Endodermal cell (in vitro differentiated cells): ENCODE data around the gene DYNLRB2. TPM values are rescaled to one million over a fixed set of nuclear protein-coding genes. Genes with fewer than 3 reads are reported as not detected.

ENCODE experiments used
- DNase-seq: peaks from one replicate; pipeline ENCODE4 v3.0.0-alpha.2; 2017
- H3K27ac ChIP-seq: 2 replicates; pipeline ENCODE4 v1.5.1; 2013; ENCODE audit warnings: mild to moderate bottlenecking, low read depth, low read length, moderate library complexity
- H3K27me3 ChIP-seq: 2 replicates; pipeline ENCODE4 v1.6.1; 2013; ENCODE audit warnings: mild to moderate bottlenecking, low read length, moderate library complexity; ENCODE audit not compliant: insufficient read depth, control insufficient read depth, poor library complexity, severe bottlenecking
- H3K36me3 ChIP-seq: 2 replicates; pipeline ENCODE4 v1.7.0; 2013; ENCODE audit warnings: mild to moderate bottlenecking, low read length, moderate library complexity; ENCODE audit not compliant: control insufficient read depth, insufficient read depth
- H3K4me1 ChIP-seq: one replicate; pipeline ENCODE4 v1.7.0; 2013; ENCODE audit warnings: low read length; ENCODE audit not compliant: control insufficient read depth, insufficient read depth
- H3K4me3 ChIP-seq: 2 replicates; pipeline ENCODE4 v1.5.1; 2013; ENCODE audit warnings: mild to moderate bottlenecking, low read length, moderate library complexity
- H3K9ac ChIP-seq: 2 replicates; pipeline ENCODE4 v1.6.1; 2013; ENCODE audit warnings: mild to moderate bottlenecking, low read length, moderate library complexity; ENCODE audit not compliant: poor library complexity, severe bottlenecking; ENCODE audit errors: extremely low read depth
- H3K9me3 ChIP-seq: 2 replicates; pipeline ENCODE4 v1.6.1; 2013; ENCODE audit warnings: mild to moderate bottlenecking, low read length, moderate library complexity; ENCODE audit not compliant: control insufficient read depth
- H3K27ac Mint-ChIP-seq: 2 replicates; pipeline ENCODE4 v1.8.0; 2020; ENCODE audit warnings: mixed read lengths
- H3K27me3 Mint-ChIP-seq: 2 replicates; pipeline ENCODE4 v1.8.0; 2021; ENCODE audit warnings: mild to moderate bottlenecking, mixed read lengths; ENCODE audit not compliant: insufficient read depth
- H3K36me3 Mint-ChIP-seq: 2 replicates; pipeline ENCODE4 v1.8.0; 2020; ENCODE audit warnings: low read depth, mixed read lengths
- H3K4me1 Mint-ChIP-seq: 2 replicates; pipeline ENCODE4 v1.8.0; 2020; ENCODE audit warnings: mixed read lengths
- H3K4me3 Mint-ChIP-seq: 2 replicates; pipeline ENCODE4 v1.8.0; 2020; ENCODE audit warnings: mild to moderate bottlenecking, moderate library complexity, mixed read lengths
- H3K9me3 Mint-ChIP-seq: 2 replicates; pipeline ENCODE4 v1.8.0; 2020; ENCODE audit warnings: mild to moderate bottlenecking, mixed read lengths
- CTCF ChIP-seq: fragments of 200-600 bp; sonication (generic); conservative IDR thresholded peaks from 2 replicates; pipeline ENCODE4 v1.5.0; 2021; ENCODE audit warnings: antibody characterized with exemption, mild to moderate bottlenecking
- WGBS, 2 experiments: methylation state at CpG; one replicate each; pipeline versions ENCODE4 v1.1.5 to v1.1.7; 2013; ENCODE audit warnings: missing lambda C conversion rate in 2 of 2, mixed read lengths in 1 of 2; ENCODE audit not compliant: insufficient coverage in 1 of 2, insufficient read length in 1 of 2; 5-methylcytosine and 5-hydroxymethylcytosine counted together
- total RNA-seq, 2 donors: library from RNA; stranded (reverse); fragmentation: NEBNext Ultra II Directional in 1 of 2; extraction: Animal tissue kit (Norgen Biotek cat#: 25700) in 1 of 2; gene quantifications; 2 replicates in 1 of 2; 3 replicates in 1 of 2; pipeline ENCODE4 v1.2.1, GENCODE V29; 2021

DYNLRB2 gene
- total RNA-seq, 2 donors from 2014 or later: not detected

DNA sequence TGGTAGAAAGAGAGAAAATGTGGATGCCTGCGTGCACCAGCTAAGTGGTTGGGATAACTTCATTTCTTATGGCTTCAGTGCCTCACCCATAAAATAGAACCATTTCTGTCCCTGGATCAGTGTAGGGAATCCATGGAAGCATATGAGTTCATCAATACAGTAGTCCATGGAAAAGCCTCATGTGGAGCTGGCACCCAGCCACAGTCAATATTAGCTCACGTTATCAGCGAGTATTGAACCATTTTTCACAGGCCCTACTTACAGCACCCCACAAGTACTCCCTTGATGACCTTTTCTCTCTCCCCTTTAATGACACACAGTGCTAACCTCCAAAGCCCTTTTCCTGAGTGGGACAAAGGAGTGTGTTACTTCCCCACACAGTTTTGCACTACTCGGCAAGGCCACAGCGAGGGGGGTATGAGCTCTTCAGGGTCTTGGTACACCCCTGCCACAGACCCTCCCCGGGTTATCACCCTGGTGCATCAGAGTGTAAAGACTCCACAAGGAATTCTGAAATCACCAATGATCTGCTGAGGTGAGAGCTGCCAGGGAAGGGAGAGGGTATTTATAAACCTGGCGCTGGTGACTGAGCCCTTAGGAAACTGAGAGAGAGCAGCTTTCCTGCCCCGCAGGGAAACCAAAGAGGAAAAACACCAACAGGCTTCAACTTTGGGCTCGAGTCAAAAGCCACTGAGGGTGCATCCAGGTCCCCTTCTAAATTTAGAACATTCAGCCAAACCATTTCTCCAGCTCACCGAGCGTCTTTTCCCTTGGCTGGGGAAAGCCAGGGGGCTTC, 36.9 kb downstream of the DYNLRB2 start:
- no peak for DNase-seq
- WGBS, 2 experiments: 92 to 98% methylated on average over 9 to 11 of the region's 11 CpGs
- Histone ChIP-seq H3K4me3 (no peak overlapping the region), H3K9me3 (peaks cover 5% of the 10 kb centered on the region), H3K9ac (no peak overlapping the region), H3K36me3 (no peaks in the 10 kb centered on the region), H3K27me3 (no peaks in the 10 kb centered on the region), H3K4me1 (no peaks in the 10 kb centered on the region), H3K27ac (no peak overlapping the region)
- no peak for TF ChIP-seq CTCF
- Mint-ChIP-seq H3K27me3 (no peaks in the 10 kb centered on the region), H3K4me3 (no peak overlapping the region), H3K27ac (no peak overlapping the region), H3K9me3 (no peaks in the 10 kb centered on the region), H3K36me3 (no peaks in the 10 kb centered on the region), H3K4me1 (peaks cover 7% of the 10 kb centered on the region)

- Histone ChIP-seq H3K4me1 (no peaks in the 10 kb centered on the region), H3K27ac (no peak overlapping the region), H3K27me3 (no peaks in the 10 kb centered on the region), H3K9ac (no peak overlapping the region), H3K4me3 (no peak overlapping the region), H3K36me3 (no peaks in the 10 kb centered on the region), H3K9me3 (peaks cover 5% of the 10 kb centered on the region)
- DNase-seq: no peak
- Mint-ChIP-seq H3K36me3 (no peaks in the 10 kb centered on the region), H3K27me3 (no peaks in the 10 kb centered on the region), H3K4me3 (no peak overlapping the region), H3K9me3 (no peaks in the 10 kb centered on the region), H3K4me1 (peaks cover 7% of the 10 kb centered on the region), H3K27ac (no peak overlapping the region)
- TF ChIP-seq CTCF: no peak
- 93 to 99% methylated on average over 9 to 10 of the region's 10 CpGs for WGBS, 2 experiments
Observed at GRCh38 chr16:80580109-80580832, 39.5 kb downstream of the DYNLRB2 start.

DNA sequence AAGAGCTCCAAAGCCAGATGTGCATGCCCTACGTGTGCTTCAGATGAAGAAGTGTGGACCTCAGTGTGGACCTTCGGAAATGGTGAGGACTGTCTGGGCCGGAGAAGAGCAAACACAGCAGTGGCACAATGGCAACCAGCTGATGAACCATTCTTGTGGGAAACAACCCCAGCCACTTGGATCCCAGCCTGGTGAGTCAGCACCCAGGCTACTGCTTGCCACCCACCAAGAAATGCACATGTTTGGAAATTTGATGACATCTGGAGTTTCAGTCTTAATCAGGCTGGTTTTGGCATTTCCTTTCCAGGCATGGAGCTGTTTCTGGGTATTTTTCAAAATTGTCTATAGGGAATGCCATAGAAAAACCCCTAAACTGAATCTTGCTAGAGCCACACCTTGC, 42.7 kb downstream of the DYNLRB2 start:
- Mint-ChIP-seq H3K4me1 (peaks cover 7% of the 10 kb centered on the region), H3K36me3 (no peaks in the 10 kb centered on the region), H3K4me3 (no peak overlapping the region), H3K27ac (no peak overlapping the region), H3K27me3 (peaks cover 3% of the 10 kb centered on the region), H3K9me3 (no peaks in the 10 kb centered on the region)
- Histone ChIP-seq H3K36me3 (no peaks in the 10 kb centered on the region), H3K27me3 (no peaks in the 10 kb centered on the region), H3K4me1 (no peaks in the 10 kb centered on the region), H3K9ac (no peak overlapping the region), H3K27ac (no peak overlapping the region), H3K4me3 (no peak overlapping the region), H3K9me3 (peaks cover 5% of the 10 kb centered on the region)
- TF ChIP-seq CTCF: no peak
- 91 to 100% methylated on average over 3 of the region's 3 CpGs for WGBS, 2 experiments
- no peak for DNase-seq
